HG02840 (cell line): Measurements from ENCODE around the gene CCND1.

Experiments used
- ATAC-seq: cut with Tn5 transposase; IDR thresholded peaks from one replicate; pipeline ENCODE4 v1.9.1; 2021; ENCODE audit warnings: mild to moderate bottlenecking, moderate library complexity, moderate number of reproducible peaks; ENCODE audit not compliant: unreplicated experiment, low FRiP score

The CCND1 gene

DNA sequence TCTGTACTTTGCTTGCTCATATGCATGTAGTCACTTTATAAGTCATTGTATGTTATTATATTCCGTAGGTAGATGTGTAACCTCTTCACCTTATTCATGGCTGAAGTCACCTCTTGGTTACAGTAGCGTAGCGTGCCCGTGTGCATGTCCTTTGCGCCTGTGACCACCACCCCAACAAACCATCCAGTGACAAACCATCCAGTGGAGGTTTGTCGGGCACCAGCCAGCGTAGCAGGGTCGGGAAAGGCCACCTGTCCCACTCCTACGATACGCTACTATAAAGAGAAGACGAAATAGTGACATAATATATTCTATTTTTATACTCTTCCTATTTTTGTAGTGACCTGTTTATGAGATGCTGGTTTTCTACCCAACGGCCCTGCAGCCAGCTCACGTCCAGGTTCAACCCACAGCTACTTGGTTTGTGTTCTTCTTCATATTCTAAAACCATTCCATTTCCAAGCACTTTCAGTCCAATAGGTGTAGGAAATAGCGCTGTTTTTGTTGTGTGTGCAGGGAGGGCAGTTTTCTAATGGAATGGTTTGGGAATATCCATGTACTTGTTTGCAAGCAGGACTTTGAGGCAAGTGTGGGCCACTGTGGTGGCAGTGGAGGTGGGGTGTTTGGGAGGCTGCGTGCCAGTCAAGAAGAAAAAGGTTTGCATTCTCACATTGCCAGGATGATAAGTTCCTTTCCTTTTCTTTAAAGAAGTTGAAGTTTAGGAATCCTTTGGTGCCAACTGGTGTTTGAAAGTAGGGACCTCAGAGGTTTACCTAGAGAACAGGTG lies 11.1 kb downstream of the CCND1 start:
- ATAC-seq: no peak

DNA sequence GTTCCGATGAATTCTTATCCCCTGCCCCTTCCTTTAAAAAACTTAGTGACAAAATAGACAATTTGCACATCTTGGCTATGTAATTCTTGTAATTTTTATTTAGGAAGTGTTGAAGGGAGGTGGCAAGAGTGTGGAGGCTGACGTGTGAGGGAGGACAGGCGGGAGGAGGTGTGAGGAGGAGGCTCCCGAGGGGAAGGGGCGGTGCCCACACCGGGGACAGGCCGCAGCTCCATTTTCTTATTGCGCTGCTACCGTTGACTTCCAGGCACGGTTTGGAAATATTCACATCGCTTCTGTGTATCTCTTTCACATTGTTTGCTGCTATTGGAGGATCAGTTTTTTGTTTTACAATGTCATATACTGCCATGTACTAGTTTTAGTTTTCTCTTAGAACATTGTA lies 12.0 kb downstream of the CCND1 start:
- ATAC-seq: no peak

DNA sequence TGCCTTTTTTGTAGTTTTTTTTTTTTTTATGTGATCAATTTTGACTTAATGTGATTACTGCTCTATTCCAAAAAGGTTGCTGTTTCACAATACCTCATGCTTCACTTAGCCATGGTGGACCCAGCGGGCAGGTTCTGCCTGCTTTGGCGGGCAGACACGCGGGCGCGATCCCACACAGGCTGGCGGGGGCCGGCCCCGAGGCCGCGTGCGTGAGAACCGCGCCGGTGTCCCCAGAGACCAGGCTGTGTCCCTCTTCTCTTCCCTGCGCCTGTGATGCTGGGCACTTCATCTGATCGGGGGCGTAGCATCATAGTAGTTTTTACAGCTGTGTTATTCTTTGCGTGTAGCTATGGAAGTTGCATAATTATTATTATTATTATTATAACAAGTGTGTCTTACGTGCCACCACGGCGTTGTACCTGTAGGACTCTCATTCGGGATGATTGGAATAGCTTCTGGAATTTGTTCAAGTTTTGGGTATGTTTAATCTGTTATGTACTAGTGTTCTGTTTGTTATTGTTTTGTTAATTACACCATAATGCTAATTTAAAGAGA lies 12.5 kb downstream of the CCND1 start:
- no peak for ATAC-seq

DNA sequence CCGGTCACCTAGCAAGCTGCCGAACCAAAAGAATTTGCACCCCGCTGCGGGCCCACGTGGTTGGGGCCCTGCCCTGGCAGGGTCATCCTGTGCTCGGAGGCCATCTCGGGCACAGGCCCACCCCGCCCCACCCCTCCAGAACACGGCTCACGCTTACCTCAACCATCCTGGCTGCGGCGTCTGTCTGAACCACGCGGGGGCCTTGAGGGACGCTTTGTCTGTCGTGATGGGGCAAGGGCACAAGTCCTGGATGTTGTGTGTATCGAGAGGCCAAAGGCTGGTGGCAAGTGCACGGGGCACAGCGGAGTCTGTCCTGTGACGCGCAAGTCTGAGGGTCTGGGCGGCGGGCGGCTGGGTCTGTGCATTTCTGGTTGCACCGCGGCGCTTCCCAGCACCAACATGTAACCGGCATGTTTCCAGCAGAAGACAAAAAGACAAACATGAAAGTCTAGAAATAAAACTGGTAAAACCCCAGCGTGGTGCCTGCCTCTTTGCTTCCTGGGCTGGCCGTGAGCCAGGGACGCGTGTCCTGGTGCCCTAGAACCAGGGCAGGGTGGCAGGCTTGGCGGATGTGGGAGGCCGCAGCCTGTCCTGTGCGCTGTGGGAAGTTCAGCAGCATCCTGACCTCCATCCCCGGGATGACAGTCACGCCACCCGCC lies 13.2 kb downstream of the CCND1 start:
- no peak for ATAC-seq

DNA sequence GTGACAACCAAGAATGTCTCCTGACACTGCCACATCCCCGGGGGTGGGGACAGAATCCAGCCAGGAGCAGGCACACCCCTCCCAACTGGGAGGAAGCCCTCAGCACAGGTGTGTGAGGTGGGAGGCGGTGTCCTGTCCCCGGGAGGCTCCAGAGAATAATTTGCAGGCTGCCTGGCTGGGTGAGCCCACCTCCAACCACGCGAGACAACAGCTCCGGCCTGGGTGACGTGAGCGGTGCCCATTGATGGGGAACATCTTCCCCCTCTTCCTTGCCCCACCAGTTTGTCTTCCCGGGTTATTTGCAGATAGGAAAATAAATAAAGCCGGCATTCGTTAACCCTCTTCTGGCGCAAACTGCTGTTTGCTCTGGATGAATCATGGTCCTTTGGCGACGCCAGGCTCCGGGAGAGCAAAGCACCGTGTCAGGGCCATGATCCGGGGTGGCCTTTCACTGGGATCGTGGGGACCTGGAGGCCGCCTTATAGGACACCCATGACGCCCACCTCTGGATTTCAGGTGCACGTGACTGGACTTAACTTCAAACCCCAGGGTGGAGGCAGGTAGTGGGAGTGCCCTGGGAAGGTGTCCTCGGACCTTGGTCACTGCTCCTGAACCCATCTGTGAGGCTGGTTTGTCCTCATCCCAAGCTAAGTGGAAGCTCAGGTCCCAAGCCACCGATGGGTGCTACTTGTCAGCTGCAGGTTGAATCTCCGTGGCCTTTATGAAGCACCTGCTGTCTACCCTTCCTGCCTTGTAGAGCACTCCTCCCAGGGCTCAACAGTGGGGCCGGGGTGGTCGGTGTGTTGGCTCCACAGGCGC lies 13.9 kb downstream of the CCND1 start:
- no peak for ATAC-seq

DNA sequence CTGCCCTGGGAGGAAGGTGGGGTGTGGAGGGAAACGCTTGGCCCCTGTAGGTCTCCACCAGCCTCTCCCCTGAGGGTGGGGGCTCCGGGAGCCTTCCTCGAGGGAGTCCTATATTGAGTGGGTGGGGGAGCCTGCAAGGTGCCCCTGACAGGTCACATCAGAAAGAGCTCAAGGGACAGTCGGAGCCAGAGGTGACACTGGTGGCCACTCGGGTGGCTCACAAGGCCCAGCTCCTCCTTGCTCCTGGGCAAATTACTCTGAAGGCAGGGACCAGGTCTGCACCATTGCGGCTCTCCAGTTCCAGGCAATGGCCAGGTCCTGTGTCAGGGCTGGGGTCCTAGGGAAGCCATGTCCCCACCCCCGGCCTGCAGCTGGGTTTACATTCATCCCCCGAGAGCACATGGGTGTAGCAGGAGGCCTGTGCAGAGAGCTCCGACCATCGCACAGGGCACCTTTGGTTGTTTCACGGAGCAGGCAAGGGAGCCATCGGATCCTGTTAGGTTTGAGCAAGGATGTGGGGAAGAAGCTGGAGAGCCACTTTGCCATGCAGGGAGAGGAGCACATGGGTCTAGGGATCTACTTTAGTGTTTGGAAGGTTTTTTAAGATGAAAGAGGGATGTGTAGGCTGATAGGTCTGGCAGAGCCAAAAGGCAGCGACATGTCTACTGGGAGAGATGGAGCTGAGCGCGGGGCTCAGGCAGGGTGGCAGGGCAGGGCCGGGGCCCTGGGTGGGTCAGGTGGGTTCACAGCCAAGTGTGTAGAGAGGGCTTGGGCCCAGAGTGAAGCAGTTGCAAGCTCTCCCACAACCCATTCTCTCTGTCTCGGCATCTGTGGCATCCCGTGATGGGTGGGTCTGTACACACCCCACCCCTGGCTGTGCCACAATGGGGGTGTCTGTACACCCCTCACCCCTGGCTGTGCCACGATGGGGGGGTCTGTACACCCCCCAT lies 14.8 kb downstream of the CCND1 start:
- ATAC-seq: no peak

DNA sequence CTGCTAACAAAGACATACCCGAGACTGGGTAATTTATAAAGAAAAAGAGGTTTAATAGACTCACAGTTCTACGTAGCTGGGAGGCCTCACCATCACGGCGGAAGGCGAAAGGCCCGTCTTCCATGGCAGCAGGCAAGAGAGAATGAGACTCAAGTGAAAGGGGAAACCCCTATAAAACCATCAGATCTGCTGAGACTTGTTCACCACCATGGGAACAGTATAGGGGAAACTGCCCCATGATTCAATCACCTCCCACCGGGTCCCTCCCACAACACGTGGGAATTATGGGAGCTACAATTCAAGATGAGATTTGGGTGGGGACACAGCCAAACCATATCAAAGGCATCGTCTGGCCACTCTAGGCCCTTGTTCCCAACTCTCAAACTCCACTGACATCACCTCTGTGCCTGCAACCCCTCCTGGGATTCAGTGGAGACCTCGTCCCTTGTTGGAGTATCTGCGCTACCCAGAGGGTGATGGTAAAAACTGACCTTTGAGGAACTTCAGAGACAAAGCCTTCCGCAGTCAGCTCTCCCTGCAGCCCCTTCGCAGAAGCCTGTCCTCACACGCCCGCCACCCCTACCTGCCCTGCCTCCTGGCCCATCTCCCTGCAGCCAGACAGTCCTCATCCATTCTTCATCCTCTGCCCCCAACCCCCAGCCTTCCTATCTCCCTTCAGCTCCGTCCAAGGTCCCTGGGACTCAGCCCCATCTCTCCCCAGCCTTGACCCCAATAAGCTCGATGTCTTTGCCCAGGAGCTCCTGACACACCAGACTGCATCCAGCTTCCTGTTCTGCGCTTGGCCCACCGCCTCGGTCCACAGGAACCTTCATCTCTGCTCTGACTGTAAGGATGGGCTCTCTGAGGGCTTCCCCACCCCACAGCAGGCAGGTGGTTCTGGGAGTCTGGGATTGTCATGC lies 15.8 kb downstream of the CCND1 start:
- no peak for ATAC-seq

DNA sequence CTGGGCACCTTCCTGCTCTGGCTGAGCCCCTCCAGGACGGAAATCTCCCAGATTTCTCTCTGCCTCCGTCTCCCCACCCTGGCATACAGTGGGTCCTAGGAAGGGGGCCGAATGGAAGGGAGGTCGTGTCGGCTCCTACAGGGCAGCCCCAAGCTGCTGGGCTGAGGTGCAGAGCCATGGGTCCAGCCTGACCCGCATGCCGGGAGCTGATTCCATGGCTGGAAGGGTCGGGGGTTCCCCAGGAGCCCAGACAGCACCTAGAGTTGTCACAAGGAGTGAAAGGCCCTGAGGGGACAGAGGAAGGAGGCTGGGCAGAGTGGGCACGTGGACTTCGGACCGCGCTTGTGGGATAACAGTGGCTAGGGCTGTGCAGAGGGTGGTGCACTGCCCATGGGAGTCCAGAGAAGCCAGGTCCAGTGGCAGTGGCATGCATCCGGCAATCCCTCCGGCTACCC lies 16.5 kb downstream of the CCND1 start:
- no peak for ATAC-seq

DNA sequence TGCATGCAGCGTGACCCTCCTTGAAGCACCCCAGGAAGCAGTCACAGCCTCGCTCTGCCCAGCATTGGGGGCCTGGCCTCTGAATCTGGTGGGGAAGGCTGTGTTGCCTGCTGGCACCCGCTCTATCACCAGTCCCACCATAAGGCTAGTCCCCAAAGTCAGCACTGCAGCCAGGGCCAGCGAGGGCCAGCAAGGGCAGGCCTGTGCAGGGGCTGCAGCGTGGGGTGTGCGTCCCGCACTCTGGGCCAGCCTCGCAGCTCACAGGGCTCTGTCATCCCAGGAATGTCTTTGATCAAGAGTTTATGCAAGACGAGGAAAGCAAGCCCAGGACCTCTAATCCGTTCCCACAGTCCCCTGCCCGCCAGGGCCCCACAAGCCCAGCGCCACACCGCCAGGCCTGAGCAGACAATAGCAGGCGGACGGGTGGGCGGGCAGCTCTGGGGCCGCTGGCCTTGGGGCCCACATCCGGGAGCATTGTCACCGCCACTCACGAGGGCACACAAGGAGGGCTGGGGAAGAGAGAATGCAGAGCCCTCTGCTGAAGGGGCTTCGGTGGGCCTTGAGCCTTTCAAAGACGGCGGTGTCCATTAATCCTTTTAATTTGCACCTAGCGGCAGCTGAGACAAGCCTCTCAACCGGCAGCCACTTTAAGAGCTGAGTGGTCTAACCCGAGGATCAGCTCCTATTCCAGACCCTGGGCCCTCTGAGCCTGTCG lies 17.1 kb downstream of the CCND1 start:
- no peak for ATAC-seq

DNA sequence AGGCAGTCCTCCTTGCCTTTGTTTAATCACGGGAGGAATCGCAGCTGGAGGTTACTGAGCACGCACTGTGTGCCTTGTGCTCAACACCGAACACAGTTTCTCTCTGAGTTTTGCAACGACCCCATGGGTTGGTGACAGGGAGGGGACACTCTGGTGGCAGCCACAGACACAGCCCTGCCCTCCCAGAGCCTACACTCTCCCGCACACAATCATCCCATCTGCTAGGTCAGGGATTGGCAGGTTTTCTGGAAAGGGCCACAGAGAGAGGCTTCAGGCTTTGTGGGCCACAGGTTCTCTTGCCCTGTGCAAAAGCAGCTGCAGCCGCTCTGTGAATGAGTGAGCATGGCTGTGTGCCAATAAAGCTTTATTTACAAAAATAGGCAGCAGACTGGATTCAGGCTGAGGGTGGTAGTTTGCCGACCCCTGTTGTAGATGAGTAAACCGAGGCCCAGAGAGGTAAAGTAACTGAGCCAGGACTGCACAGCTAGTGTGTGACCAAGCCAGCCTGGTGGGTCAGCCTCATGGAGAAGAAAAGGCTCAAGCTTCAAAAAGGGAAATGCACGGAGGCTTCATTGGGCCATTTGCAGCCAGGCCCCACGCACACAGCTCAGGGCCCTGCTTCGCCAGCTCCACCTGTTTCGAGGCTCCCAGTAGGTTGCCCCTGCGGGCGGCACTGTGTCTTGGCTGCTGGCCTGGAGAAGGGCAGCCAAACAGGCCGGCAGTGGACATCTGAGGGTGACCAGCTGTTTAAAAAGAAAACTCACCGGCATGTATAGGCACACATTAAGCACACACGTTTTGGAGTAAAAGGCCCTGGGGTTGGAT lies 17.9 kb downstream of the CCND1 start:
- ATAC-seq: no peak

DNA sequence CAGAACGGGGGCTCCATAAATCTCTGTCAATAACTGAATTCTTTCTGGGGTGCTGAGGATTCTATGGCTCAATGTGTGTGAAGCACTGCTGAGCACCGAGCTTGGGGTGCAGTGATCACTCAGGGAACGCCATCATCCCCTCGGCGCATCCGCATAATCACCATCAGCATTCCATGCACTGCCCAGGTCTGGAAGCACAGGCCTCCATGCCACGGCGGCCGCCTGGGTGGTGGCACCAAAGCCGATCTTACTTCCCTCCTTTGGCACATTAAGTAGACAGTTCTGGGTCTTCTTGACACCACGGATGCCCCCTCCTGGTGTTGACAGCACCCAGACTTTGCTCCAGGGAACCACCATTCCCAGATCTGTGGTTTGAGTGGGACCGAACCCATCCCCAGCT lies 18.6 kb downstream of the CCND1 start:
- ATAC-seq: no peak

DNA sequence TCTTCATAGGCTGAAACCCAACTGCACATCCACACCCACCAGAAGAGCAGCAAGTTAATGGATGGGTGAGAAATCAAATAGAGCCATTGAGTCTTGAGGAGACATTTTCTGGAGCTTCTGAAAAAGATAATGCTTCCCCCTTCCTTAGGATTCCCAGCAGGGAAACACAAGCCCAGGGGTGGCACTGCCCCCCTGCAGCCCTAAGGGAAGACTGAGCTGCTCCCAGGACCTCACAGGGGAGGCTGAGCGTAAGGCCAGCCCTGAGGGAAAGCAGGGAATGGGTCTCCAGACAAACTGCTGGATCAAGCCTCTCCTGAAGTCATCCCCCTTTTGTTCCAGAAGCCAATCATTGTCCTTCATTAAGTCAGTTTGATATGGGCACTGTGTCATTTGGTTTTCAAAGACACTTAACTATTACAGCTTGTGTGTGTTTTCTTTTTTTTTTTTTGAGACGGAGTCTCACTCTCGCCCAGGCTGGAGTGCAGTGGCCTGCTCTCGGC lies 19.1 kb downstream of the CCND1 start:
- no peak for ATAC-seq

DNA sequence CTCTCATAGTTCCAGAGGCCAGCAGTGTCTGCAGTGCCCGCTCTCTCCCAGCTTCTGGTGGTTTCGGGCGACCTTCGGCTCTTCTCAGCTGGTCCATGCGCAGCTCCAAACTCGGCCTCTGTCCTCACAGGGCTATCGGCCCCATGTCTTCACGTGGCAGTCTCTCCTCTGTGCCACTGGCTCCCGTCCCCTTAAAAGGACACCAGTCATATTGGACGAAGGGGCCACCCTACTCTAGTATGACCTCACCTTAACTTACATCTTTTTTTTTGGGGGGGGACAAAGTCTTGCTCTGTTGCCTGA lies 20.4 kb downstream of the CCND1 start:
- no peak for ATAC-seq

DNA sequence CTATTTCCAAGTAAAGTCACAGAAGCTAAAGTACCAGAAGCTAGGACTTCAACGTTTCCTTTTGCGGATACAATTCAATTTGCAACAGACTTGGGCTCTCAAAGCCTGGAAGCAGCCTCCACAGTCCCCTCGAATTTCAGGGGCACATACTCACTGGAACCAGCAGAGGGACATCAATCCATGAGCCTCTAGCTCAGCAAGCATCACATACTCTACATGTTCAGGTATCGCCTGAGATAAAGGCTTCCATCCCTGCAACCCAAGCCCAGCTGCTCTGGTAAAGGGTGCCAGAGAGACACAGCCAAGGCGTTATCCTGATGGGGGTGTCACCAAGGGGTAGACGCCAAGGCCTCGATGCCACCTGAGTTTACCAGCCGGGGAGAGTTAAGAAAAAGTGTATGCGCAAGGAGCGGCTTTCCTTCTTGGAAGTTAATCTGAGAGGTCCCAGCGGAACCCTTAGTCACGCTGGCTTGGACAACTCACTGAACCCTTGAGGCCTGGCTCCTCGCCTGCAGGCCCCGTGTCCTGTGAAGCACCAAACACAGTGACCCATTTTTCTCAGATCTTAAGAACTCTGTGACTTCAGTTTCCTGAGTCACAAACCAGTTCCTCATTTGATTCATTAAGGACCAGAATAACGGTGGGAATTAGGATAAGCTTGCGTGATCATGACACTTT lies 21.2 kb downstream of the CCND1 start:
- ATAC-seq: no peak

DNA sequence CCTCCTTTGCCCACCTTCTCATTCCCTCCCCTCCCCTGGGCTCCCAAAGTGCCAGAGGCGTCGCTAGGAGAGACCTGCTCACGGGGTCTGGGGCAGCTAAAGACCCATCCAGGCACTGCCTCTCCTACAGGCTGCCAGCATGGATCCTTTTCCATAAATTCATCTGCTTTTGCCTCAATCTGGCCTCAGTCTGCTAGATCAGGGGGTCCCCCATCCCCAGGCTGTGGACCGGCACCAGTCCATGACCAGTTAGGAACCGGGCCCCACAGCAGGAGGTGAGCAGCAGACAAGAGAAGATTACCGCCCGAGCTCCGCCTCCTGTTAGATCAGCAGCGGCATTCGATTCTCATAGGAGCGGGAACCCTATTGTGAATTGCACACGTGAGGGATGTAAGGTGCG lies 21.9 kb downstream of the CCND1 start:
- no peak for ATAC-seq

DNA sequence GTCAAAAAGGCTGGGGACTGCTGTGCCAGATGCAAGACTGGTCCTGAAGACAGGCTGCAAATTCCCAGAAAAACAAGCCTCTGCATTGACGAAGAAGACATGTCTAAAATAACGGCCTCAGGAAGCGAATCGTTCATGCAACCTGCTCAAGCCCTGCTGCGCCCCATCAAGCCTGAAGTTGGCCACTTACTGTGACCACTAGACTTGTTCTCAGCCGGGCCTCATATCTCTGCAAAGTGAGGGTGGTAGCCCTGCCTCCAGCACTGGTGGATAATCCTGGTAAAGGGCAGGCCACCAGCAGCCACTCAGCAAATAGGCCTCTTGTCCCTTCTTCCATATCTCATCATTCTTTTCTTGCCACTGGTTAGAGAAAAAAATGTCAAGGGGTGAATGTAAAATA lies 22.4 kb downstream of the CCND1 start:
- no peak for ATAC-seq
